HG03025 (cell line): ENCODE measurements around the gene C14orf93.

Experiments used
- ATAC-seq: cut with Tn5 transposase; IDR thresholded peaks from one replicate; pipeline ENCODE4 v1.9.1; 2021; ENCODE audit warnings: mild to moderate bottlenecking, moderate library complexity; ENCODE audit not compliant: unreplicated experiment, low FRiP score

The C14orf93 gene, protein sequence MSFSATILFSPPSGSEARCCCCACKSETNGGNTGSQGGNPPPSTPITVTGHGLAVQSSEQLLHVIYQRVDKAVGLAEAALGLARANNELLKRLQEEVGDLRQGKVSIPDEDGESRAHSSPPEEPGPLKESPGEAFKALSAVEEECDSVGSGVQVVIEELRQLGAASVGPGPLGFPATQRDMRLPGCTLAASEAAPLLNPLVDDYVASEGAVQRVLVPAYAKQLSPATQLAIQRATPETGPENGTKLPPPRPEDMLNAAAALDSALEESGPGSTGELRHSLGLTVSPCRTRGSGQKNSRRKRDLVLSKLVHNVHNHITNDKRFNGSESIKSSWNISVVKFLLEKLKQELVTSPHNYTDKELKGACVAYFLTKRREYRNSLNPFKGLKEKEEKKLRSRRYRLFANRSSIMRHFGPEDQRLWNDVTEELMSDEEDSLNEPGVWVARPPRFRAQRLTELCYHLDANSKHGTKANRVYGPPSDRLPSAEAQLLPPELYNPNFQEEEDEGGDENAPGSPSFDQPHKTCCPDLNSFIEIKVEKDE

DNA sequence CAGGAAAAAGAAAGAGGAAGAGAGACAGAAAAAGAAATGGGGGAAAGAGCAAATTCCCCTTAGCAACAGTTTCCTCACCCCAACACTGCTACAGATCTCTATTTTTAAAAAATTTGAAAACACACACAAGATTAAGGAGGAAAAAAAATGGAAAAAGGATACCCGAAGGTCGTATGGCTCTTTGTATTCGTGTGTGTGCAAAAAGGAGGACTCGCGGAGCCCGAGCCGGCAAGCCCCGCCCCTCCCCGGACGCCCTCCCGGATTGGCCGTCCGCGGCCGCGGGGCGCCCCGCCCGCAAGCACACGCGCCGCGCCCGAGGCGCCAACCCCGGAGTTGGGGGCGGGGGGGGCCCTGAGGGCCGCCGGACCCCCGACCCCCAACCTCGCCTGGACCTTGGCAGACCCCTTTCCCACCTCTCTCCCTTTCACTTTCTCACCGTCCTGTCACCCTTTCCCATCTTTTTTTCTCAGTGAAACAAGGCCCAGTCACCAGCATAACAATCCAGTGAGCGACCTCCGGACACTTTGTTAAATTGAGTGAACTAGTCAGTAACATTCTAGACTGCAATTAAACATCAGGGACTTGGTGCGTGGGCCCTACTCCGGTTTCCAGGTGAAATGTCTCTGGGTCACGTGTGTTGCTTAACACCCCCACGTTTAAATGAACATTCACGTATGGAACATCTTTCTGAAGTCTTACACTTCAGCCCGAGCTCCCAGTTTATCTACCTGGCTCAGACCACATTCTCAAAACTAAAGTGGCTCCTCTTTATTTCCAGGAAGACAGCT is at the start of gene C14orf93:
Gene C14orf93, minus strand, starts transcription at position 205 of the 788 bp plus-strand sequence. CDS start 11,120 bp downstream, outside the sequence.
- ATAC-seq, result peak; percentile 32

GRCh38 chr14:23058654-23059504 is 48.9 kb upstream of the C14orf93 start:
- ATAC-seq, result no peak

DNA sequence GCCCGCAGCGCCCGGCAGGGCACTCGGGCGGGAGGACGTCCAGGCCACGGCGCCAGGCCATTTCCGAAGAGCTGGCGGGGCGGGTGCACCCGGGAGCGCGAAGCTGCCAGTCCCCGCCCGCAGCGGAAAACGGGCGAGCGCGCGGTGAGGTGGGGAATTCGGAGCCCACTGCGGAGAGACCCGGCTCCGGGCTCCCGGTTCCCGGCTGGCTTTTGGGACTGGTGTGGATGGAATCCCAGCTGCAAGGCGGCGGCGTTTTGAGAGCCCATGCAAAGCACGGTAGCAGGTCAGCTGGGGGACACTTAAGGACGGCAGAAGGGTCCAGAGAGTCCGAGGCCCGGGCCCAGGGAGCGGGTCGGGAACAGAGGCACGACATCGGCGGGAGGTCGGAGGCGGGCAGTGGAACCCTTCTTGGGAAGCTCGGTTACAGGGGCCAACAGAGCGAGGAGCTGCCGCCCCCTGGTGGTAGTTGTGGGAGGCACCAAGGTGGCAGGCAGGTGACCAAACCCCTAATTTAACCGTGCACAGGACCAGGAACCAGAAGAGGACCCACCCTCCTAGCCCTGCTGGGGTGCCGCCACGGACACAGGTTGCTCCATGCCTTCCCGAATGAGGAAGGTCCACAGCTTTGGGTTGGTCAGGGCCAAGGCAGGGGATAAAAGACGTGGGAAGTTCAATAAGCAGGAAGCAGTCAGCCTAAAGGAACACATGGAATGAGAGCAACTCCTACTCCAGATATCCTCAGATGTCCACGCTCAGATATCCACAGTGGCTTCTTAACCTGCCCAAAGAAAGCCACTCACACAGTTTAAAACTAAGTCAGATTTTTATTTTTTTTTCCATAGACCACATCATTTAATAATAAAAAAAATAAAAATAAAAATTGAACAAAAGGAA is 48.1 kb upstream of the C14orf93 start:
- peak; percentile 60 for ATAC-seq

DNA sequence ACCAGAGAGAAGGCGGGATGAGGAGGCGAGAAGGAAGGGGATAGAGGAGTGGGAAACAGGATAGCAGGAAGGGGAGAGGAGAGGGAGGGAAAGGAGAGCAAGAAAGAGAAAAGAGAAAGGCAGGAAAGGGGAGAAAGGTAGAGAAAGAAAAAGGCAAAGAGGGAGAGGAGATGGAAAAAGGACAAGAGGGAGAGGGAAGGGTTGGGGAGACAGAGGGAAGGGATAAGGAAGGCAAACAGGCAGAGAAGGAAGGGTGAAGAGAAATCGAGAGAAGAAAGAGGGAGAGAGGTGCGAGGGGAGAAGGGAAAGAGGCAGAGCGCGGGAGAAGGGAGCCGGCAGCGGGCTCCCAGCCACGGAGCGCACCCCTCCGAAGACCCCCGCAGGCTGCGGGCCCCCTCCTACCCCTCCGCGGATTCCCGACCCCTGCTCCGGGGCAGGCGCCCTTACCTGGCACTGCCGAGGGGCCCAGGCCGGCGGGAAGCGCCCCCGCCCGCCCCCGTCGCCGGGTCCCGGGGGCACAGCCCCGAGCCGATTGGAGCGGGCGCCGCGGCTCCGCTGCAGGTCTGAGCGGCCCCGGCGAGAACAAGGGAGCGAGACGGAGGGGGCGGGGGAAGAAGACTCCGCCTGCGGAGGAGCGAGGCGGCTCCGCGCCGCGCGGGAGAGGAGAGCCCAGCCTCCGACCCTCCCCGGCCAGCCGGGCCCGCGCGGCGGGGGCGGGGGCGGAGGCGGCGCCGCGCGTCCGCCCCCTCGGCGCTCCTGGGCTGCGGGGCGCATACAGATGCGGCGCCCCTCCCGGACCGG is 47.2 kb upstream of the C14orf93 start, which contains the start of gene CDH24:
Gene CDH24, minus strand, starts transcription at position 565 of the 801 bp plus-strand sequence. CDS start 1,787 bp downstream, outside the sequence.
- no peak for ATAC-seq

DNA sequence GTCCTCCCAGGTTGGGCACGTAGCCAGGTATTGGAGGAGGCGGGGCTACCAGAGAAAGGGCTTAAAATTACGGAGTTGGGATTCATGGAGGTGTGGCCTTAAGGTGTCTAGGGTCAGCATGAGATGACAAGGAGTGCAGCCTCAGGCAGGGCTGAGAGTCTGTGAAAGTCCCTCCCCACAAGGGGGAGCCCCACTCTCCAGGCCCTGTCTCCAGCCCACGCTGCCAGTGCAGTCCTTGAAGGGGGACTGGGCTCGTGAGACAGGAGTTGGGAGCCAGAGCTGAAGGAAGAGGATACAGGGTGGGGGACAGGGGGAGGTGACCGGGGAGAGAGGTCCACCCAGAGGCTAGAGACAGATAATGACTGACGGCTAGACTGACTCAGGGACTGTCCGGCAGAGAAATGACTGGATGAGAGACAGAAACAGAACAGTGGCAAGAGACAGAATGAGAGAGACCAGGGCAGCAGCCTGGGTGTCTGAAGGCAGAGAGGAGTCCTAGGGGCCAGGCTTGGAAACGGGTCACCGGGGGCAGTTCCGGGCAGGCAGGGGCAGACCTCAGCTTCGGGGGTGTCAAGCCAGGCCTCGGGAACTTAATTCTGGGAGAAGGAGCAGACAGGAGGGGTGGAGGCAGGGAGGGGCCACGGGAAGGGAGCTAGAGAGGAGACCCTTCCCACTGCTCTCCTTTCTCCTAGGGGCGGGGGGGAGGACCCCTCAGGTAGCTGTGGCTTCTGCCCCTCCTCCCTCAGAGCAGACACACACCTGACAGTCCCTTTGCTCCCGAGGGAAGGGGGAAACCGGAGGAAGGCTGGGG is 46.4 kb upstream of the C14orf93 start:
- ATAC-seq, result no peak

DNA sequence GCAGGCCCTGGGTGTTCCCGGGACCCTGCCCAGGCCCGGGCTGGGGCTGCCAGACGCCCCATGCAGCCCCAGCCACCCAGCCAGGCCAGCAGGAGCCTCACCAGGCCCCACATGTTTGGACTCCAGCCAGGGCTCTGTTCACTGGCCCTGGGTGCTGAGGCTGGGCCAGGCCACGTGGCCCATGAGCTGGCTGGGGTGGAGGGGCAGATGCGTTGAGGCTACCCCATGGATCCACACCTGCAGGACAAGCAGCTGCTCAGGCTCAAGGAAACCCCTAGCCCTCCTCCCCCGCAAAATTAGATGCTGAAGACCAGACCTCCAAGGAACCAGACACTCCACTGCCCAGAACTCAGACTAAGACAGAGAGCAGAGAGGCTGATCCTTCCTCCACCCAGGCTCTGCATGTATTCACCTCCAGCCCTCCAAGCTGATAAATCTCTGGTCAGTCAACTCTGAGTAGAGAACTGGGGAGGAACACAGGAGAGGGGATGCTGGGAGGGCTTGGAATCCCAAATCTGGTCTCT is 45.7 kb upstream of the C14orf93 start:
- ATAC-seq, result no peak

DNA sequence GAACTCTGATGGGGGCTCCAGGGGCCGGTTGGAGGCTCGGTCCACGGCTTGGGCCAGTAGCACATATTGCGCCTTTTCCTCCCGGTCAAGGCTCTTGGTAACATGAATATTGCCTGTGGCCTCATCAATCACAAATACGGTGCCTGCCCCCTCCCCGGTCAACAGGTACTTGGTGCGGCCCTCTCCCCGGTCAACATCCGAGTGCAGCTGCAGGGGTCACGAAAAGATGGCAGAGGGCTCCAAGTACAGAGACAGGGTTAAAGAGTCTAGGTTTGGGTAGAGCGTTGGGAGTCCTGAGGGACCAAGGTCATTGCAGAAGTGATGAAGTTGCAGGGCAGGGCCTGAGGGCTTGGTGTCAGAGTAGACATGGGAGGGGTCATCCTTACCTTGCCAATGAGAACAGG is 45.2 kb upstream of the C14orf93 start:
- ATAC-seq, result no peak

GRCh38 chr14:23054000-23054811 is 44.3 kb upstream of the C14orf93 start:
- ATAC-seq, result no peak

GRCh38 chr14:23053426-23053825 is 43.5 kb upstream of the C14orf93 start:
- ATAC-seq, result no peak

- ATAC-seq, result no peak
Measured at GRCh38 chr14:23052671-23053070, 42.7 kb upstream of the C14orf93 start.

DNA sequence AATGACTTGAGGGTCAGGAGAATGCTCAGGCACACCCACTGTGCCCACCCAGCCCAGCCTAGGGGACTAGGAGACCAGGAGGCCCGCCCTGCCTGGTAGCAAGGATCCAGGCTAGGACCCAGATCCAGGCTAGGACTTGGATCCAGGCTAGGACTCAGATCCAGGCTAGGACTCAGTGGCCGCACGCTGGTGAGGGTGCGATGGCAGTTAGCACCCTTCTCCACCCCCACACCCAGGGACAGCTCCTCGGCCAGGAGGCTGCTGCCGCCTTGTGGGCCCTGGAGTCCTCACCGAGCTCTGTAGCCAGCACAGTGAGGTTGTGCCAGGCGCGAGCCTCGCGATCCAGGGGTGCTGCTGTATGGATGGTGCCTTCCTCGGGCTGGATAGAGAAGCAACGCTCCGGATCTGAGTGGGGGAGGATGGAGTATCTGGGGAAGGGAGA is 42.3 kb upstream of the C14orf93 start:
- no peak for ATAC-seq

DNA sequence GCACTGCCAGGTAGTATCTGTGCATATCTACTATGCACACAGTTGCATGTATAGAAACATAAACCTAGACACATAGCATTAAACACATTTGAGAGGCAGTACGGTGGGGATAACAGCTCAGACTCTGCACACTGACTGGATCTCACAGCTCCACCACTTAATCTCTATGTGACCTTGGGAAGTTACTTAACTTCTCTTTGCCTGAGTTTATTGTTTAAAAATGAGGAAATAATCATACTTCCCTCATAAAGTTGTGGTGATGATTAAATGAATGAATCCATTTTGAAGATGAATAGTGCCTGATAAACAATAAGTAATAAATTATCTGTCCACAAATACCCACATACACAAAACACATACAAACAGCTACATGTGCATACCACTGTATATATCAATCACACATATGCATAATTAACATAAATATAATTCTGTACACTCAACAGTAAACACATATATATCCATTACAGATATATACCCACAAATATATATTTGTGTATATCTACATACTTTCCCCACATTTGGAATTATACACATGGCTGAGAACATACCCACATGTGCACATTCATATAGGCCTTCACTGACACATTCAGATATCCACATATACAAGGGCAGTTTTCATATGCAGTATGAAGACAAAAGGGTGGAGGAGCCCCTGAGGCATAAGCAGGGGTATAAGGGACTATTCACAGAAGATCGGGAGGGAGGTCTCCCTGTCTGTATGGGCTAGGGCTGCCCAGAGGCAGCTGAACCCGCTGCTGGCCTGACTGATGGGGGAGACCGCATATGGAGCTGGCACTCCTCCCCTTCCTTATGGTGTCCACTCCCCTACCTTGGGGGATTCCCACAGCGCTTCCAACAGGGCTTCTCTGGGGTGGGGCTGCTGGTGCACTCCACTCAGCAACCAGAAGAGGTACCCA is 41.5 kb upstream of the C14orf93 start:
- no peak for ATAC-seq

GRCh38 chr14:23049011-23049410 is 39.1 kb upstream of the C14orf93 start:
- no peak for ATAC-seq

GRCh38 chr14:23047751-23048693 is 38.1 kb upstream of the C14orf93 start:
- no peak for ATAC-seq
